Tibial nerve (tissue), 4 donors: ENCODE data around the gene MSH3.

ENCODE experiments used
- CTCF ChIP-seq, 5 experiments: fragments of 200-600 bp in 3 of 5; fragments of 450-650 bp in 2 of 5; sonication (generic) in 3 of 5; IDR thresholded peaks; one replicate each; pipeline ENCODE4 v1.5.1; 2016 to 2019; ENCODE audit warnings: antibody characterized with exemption in 5 of 5, mild to moderate bottlenecking in 3 of 5, moderate library complexity in 2 of 5
- EP300 ChIP-seq, 2 donors: sonication (generic); formaldehyde crosslinking; IDR thresholded peaks; one replicate each; pipeline ENCODE4 v1.6.1; 2017; ENCODE audit warnings: antibody characterized with exemption in 2 of 2, mild to moderate bottlenecking in 1 of 2
- POLR2A ChIP-seq, 2 donors: fragments of 450-650 bp; IDR thresholded peaks; one replicate each; pipeline ENCODE4 v1.6.1; 2017; ENCODE audit warnings: antibody characterized with exemption in 2 of 2, mild to moderate bottlenecking in 2 of 2, moderate library complexity in 2 of 2

- no peak for TF ChIP-seq CTCF (IDR thresholded peaks at IDR 0.05)
- no peak for TF ChIP-seq POLR2A (IDR thresholded peaks at IDR 0.05)
- TF ChIP-seq EP300 (IDR thresholded peaks at IDR 0.05), result no peak
Measured at GRCh38 chr5:80790698-80791097, 136.2 kb downstream of the MSH3 start.
